Duodenal mucosa (tissue), 2 donors: ENCODE data around the gene IFITM2.
A peak's percentile ranks its signal among the peaks of the same experiment; 100 is the strongest.
"Not testable (repeated sequence)": the region's sequence is repeated elsewhere in the genome, so short reads cannot be mapped to it uniquely, and the experiment has no call there.

Experiments
- H3K27ac ChIP-seq: one replicate; pipeline ENCODE4 v1.7.0; 2013; ENCODE audit warnings: low read depth, low read length
- H3K27me3 ChIP-seq, 2 donors: one replicate each; pipeline ENCODE4 v1.7.0; 2013; ENCODE audit warnings: low read length in 2 of 2, control low read depth in 1 of 2; ENCODE audit not compliant: insufficient read depth in 2 of 2, control insufficient read depth in 1 of 2
- H3K36me3 ChIP-seq, 2 donors: one replicate each; pipeline ENCODE4 v1.7.0; 2013; ENCODE audit warnings: low read length in 2 of 2, control low read depth in 1 of 2; ENCODE audit not compliant: insufficient read depth in 2 of 2, control insufficient read depth in 1 of 2
- H3K4me1 ChIP-seq, 2 donors: one replicate each; pipeline ENCODE4 v1.7.0; 2013; ENCODE audit warnings: low read length in 2 of 2, control low read depth in 1 of 2; ENCODE audit not compliant: insufficient read depth in 2 of 2, control insufficient read depth in 1 of 2
- H3K4me3 ChIP-seq, 2 donors: one replicate each; pipeline ENCODE4 v1.7.0; 2013; ENCODE audit warnings: low read length in 2 of 2, low read depth in 1 of 2
- H3K9ac ChIP-seq, 2 donors: one replicate each; pipeline ENCODE4 v1.7.0; 2013; ENCODE audit warnings: low read length in 2 of 2, low read depth in 1 of 2
- H3K9me3 ChIP-seq, 2 donors: one replicate each; pipeline ENCODE4 v1.7.0; 2013; ENCODE audit warnings: low read length in 2 of 2, control low read depth in 1 of 2; ENCODE audit not compliant: control insufficient read depth in 1 of 2

IFITM2 gene

GRCh38 chr11:282171-282570 is 25.4 kb upstream of the IFITM2 start:
- Histone ChIP-seq H3K4me1 (peaks cover 20 to 51% of the 10 kb centered on the region in 2 donors), H3K9me3 (no peaks in the 10 kb centered on the region), H3K9ac (peak overlapping the region; percentile 71 to 73), H3K27ac (peak overlapping the region; percentile 36), H3K36me3 (peaks cover 11 to 30% of the 10 kb centered on the region in 2 donors), H3K4me3 (peak overlapping the region; percentile 76 to 78), H3K27me3 (peaks cover 12 to 23% of the 10 kb centered on the region in 2 donors)

- no peaks in the 10 kb centered on the region for H3K9me3 ChIP-seq
- peaks cover 11 to 30% of the 10 kb centered on the region in 2 donors for H3K36me3 ChIP-seq
- peak overlapping the region; percentile 71 to 73 for H3K9ac ChIP-seq
- peaks cover 22 to 51% of the 10 kb centered on the region in 2 donors for H3K4me1 ChIP-seq
- H3K27ac ChIP-seq: peak overlapping the region; percentile 36
- H3K4me3 ChIP-seq: peak overlapping the region; percentile 76 to 78
- peaks cover 12 to 23% of the 10 kb centered on the region in 2 donors for H3K27me3 ChIP-seq
Measured at GRCh38 chr11:282630-283360, 24.8 kb upstream of the IFITM2 start.

GRCh38 chr11:283405-284104 is 24.1 kb upstream of the IFITM2 start:
- peak overlapping the region; percentile 30 to 51 for H3K4me3 ChIP-seq
- peaks cover 26 to 55% of the 10 kb centered on the region in 2 donors for H3K4me1 ChIP-seq
- H3K36me3 ChIP-seq: peaks cover 11 to 30% of the 10 kb centered on the region in 2 donors
- H3K9ac ChIP-seq: peak overlapping the region; percentile 33 to 47
- H3K27ac ChIP-seq: no peak overlapping the region
- peaks cover 12 to 23% of the 10 kb centered on the region in 2 donors for H3K27me3 ChIP-seq
- no peaks in the 10 kb centered on the region for H3K9me3 ChIP-seq

- H3K4me1 ChIP-seq: peaks cover 26 to 55% of the 10 kb centered on the region in 2 donors
- H3K4me3 ChIP-seq: peak overlapping the region; percentile 30 to 51
- H3K9ac ChIP-seq: peak overlapping the region; percentile 30 to 33
- H3K27ac ChIP-seq: peak overlapping the region; percentile 10
- no peaks in the 10 kb centered on the region for H3K9me3 ChIP-seq
- H3K27me3 ChIP-seq: peaks cover 12 to 23% of the 10 kb centered on the region in 2 donors
- peaks cover 11 to 30% of the 10 kb centered on the region in 2 donors for H3K36me3 ChIP-seq
Measured at GRCh38 chr11:284105-285020, 23.3 kb upstream of the IFITM2 start.

GRCh38 chr11:285021-285893 is 22.4 kb upstream of the IFITM2 start:
- Histone ChIP-seq H3K4me3 (no peak overlapping the region), H3K9me3 (no peaks in the 10 kb centered on the region), H3K36me3 (peaks cover 11 to 30% of the 10 kb centered on the region in 2 donors), H3K9ac (peak overlapping the region in 1 of 2 donors; percentile 25), H3K27me3 (peaks cover 12 to 23% of the 10 kb centered on the region in 2 donors), H3K4me1 (peaks cover 26 to 61% of the 10 kb centered on the region in 2 donors), H3K27ac (no peak overlapping the region)

DNA sequence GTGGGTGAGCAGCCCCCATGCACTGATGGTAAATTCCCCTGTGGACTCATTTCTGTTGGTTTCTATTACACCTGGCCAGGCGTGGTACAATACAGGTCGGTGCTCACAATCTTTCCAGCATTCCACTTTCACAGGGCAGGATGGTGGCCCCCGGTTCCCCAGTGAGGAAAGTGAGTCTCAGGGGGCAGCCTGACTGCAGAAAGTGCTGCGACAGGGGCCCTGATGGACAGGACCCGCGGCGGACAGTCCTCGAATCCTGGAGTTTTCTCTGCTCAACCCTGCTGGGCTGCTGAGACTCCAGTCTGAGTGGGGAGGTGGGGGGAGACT is 21.8 kb upstream of the IFITM2 start:
- H3K4me3 ChIP-seq: no peak overlapping the region
- H3K9ac ChIP-seq: peak overlapping the region in 1 of 2 donors; percentile 25
- H3K27me3 ChIP-seq: peaks cover 12 to 20% of the 10 kb centered on the region in 2 donors

DNA sequence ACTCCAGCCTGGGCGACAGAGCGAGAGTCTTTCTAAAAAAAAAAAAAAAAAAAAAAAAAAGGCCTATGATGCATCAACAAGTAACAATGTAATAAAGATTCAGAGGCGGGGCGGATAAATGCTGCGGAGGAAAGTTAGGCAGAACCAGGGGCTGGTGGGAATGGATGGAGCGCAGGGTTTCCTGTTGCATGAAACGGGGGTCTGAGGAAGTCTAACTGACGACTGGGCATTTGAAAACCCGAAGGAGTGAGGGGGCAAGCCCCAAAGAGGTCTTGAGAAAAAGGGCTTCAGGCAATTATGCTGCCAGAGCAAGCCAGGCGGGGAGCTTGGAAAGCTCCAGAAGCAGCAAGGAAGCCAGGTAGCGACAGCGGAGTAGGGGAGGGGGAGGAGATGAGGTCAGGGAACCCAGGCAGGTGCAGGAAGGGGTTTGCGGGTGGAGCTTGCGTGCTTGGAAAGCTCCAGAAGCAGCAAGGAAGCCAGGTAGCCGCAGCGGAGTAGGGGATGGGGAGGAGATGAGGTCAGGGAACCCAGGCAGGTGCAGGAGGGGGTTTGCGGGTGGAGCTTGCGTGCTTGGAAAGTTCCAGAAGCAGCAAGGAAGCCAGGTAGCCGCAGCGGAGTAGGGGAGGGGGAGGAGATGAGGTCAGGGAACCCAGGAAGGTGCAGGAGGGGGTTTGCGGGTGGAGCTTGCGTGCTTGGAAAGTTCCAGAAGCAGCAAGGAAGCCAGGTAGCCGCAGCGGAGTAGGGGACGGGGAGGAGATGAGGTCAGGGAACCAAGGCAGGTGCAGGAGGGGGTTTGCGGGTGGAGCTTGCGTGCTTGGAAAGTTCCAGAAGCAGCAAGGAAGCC is 20.4 kb upstream of the IFITM2 start:
- not testable (repeated sequence) for H3K9me3 ChIP-seq, H3K27me3 ChIP-seq
- H3K36me3 ChIP-seq: peaks cover 9 to 35% of the 10 kb centered on the region in 2 donors
- peak overlapping the region; percentile 79 to 86 for H3K9ac ChIP-seq
- H3K4me3 ChIP-seq: peak overlapping the region; percentile 77 to 78
- H3K4me1 ChIP-seq: peaks cover 21 to 46% of the 10 kb centered on the region in 2 donors
- H3K27ac ChIP-seq: peak overlapping the region; percentile 70

More for the DNA sequence above, 21.8 kb upstream of the IFITM2 start:
- Histone ChIP-seq H3K9me3 (no peaks in the 10 kb centered on the region), H3K27ac (no peak overlapping the region), H3K36me3 (peaks cover 11 to 30% of the 10 kb centered on the region in 2 donors), H3K4me1 (peaks cover 26 to 59% of the 10 kb centered on the region in 2 donors)

DNA sequence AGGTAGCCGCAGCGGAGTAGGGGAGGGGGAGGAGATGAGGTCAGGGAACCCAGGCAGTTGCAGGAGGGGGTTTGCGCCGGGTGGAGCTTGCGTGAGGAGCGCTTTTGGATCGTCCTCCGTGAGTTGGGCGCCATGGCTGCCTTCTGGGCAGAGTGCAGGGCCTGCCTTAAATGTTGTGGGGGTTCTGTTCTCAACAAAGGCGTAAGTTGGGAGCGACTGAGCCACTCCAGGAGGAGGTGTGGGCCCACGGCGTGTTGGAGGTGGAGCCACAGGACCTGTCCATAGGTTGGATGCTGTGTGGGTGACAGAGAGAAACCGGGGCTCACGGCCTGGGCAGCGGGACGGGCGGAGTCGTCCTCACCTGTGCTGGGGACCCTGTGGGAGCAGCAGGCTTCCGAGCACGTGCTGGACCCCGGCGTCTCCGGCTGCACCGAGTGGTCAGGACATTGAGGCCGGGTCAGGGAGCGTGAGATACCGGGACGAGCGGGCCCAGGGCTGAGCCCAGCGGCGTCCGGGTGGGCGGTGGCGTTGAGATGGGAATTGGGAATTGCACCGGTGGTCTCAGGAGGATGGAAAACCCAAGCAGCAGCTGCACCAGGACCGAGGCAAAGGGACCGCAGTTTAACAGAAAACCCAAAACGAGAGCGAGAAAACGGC is 19.7 kb upstream of the IFITM2 start:
- H3K9ac ChIP-seq: peak overlapping the region; percentile 79 to 86

More for the DNA sequence above, 19.7 kb upstream of the IFITM2 start:
- Histone ChIP-seq H3K9me3 (no peaks in the 10 kb centered on the region), H3K36me3 (peaks cover 2 to 39% of the 10 kb centered on the region in 2 donors), H3K27ac (peak overlapping the region; percentile 82), H3K4me3 (peak overlapping the region; percentile 77 to 78), H3K27me3 (no peaks in the 10 kb centered on the region), H3K4me1 (peaks cover 14 to 39% of the 10 kb centered on the region in 2 donors)
